Activated T-cell treated with anti-CD3 and anti-CD28 coated beads for 1 hour (primary cell): ENCODE measurements around the gene ZNF438.

Experiments used
- DNase-seq: peaks from one replicate; pipeline ENCODE4 v3.0.0-alpha.2; 2020; ENCODE audit warnings: low read depth

Gene ZNF438

DNA sequence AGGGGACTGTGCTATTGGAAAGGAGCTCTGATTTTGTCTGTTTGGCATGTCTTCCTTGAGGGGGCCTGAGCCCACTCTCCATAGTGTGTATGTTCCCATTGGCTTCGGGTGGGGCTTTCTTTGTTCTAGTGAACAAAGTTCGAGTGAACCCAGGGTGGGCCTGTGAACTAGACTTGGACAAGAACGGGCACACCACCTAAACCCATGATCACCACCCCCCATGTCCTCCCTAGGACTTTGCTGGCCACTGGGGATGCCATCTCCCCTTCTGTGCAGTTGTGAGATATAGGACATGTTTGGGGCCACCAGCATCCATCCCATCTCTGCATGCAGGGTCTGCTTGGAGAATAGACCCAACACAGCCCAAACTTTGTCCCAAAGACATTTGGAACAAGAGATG, 206.6 kb downstream of the ZNF438 start:
- DNase-seq: no peak

DNA sequence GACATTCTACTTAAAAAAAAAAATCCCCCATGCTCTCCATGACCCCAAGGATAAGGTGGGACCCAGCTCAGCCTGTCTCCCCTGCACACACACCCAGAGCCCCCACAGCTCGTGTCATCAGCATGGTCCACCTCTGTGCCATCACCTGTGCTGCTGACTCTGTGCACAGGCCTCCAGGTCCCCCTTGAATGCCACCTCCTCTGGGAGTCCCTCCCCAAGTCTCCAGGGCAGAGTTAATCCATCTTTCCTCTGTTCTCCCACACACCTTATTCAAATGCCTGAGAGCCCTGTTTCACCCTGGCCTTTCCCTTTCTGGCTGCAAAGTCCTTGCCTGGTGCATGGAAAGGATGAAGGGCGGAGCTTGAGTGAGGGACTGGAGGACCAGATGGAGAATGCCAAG, 208.0 kb downstream of the ZNF438 start:
- no peak for DNase-seq

DNA sequence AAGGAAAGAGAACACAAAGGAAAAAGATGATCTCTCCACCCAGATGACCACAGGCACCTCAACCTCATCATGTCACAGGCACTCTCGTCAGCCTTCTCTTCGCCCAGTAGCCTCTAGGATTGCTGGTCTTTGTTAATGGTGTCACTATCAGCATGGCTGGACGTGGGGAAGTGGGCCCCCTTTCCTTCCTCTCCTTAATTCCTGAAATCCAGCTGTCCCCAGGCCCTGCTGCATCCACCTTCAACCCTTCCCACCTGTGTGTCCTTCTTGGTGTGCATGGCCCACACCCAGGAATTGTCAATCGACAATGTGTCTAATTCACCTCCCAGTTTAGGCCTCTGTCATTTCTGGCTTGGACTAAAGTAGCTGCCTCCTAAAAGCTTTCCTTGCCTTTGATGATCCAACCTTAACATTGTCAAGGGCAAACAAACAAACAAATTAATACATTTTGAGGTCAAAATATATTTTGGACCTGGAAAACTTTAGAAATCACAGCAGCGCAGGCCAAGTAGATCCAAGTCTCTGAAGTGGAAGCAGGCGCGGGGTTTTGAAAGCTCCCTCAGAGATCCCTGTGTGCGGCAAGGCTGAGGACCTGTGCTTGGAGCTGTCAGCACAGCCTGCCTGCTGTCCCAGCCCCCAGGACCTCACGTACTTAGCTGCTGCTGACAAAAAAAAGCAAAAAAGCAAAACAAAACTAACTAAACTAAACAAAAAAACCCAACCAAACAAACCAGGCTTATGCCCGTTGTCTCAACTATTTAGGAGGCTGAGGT, 208.8 kb downstream of the ZNF438 start:
- DNase-seq: no peak

DNA sequence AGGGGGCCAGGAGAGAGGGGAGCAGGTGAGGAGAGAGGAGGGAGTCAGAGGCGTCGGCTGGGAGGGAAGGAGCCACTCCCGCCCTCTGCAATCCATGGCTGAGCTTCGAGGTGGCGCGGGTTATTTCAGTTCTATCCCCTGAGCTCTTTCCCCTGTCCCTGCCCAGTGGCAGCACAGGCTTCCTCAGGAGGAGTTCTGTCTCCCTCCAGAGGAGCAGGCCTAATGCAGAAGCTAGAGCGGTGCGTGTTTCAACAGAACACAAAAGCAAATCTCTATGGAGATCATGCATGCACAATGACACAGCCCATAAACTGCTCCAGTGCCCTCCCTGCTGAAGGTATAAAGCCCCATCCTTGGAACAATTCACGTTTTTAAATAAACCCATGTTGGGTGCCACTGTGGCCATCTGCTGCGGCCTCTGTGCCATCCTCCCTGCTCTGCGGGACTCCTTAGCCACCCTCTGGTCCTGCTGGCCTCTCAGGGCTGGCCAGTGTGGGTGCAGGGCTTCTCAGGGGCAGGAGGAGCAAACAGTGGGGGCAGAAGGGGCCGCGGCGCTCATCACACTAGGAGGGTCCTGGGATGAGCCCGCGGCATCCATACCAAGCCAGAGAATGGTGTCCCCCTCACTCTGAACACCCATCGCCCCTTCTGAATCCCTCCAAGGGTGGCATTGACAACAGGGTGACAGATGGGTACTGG, 209.5 kb downstream of the ZNF438 start:
- DNase-seq: no peak

DNA sequence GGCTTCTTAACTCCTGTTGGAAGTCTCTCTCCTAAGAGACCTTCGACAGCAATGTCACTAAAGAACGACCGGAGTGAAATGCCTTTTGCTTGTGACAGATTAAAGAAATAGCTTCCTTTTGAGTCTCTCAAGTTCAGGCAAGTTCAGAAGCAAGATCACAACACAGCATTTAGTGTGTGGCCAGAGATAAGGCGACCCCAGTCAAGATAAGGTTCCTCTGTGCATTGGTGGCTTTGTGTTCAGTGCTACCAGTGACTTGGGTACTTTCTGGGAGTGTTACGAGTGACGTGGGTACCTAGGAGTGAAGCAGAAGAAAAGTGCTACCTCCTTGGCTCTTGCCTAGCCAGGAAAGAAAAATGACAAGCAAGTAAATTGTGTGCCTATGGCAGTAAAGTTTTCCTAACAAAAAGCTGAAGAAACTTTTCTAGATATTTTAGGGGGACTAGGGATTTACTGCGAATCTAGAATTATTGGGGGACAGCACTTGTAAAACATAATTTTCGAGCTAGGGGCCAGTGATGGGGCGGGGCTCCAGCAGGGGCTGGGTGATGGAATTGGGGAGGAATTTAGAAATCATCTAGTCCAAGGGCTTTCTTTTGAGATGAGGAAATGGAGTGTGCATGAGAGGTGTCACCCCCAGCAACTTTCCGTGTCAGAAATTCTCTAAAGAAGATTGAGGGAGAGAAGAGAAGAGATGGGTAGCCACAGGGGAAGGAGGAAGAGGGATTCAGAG, 210.2 kb downstream of the ZNF438 start:
- DNase-seq: no peak

DNA sequence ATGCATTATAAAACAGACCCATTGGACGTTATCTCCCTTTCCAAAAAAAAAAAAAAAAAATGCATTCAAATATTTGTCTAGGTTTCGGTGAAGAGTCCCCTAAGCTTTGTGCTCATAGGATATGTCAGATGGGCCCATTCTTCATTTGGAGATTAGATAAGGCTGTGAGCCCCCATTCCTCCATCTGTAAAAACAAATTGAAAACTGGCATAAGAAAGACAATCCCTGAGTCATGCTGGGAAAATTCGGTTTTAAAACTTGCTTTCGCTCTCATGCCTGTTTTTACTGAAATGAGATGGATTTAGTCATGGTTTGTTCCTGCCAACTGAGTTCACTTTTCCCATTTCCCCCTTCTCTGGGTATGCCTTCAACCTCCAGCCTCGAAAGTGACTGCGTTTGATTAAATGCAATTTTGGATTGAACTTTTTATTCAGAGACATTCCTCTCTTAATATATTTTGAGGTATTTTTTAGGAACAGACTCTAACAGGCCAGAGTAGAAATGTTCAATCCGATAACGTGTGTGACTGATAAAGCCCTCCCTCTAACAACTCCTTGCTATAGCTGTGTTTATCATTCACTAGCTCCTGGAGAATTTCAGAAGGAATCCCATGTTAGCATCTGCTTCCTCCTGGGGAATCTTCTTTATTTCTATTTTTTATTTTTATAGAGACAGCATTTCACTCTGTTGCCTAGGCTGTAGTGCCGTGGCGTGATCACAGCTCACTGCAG, 211.2 kb downstream of the ZNF438 start:
- DNase-seq: no peak

DNA sequence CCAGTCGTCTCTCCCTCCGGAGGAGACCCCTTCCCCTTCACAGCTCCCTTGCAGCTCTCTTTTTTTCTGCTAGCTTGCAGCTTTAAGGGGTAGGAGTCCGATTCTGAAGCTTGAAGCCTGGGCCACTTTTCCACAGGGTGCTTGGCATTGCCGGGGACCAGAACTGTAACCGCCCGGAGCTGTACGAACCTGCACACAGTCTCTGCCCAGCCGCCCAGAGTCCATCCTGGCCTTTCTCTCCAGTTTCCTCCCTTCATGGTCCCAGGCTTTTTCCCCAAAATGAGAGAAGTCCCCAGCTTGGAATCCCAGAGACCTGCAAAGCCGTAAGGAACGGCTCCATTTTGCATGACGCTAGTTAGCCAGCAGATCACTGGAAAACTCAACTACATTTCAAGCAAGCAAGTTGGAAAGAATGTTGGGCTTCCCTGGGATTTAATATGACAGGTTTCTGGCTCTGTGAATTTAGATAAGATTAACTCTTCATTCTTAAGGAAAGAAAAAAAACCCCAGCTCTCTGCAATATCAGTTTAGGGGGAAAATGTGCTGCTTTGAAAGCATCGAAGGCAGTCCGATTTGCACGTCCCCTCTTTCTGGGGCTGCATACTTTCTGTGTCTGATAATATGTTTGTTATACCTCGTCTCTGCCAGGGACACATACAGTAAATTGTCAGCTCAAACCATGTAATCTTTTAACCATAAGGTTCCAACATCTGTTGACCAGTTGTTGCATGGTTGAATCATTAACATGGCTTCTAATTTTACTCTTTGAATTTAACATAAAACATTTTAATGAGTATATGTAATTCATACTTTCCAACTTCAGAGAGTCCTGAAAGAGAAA, 212.1 kb downstream of the ZNF438 start:
- no peak for DNase-seq

DNA sequence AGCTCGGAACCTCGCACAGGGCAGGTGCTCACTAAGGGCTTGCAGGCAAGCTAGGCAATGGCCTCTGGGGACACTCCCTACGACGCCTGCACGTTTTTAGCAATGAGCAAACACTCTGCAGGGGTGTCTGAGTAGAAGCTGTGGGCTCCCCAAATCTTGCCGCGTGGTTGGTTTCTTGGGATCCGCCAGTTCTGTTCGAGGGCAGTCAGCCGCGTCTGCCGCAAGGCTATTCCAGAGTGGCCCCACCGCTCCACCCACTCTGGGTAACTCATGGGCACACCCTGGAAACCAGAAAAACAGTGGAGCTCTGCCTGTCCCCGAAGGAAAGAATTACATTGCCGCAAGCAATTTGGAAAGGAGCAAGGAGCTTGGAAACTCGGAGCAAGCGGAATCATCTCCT, 212.8 kb downstream of the ZNF438 start:
- no peak for DNase-seq

DNA sequence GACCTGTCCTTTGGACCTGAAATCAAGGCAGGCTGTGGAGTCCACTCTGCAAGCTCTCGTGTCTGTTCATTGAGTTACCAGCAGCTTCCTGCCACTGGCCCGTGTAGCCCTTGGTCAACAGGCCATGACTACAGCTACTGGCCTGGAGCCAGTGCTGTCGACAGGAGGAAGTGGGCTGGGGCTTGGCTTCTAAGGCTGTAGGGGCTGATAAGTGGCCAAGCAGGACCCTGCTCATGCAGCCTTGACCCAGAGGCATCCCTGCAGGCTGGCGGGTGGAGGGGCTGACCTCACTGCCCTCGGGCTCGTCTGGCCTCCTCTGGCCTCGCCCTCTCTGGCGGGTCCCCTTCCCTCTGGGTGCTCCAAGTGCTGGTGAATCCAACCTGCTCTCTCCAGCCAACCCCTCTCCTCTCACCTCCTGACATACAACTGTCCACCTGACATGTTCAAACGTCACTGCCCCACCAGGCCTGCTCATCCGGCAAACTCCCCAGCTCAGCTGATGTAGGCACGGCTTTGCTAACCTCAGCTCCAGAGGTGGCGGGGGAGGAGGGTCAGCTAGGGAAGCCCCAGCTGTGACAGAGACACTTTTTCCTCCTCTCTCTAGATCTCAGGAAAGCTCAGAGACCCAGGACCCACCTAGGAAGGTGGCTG, 213.5 kb downstream of the ZNF438 start:
- DNase-seq: no peak

DNA sequence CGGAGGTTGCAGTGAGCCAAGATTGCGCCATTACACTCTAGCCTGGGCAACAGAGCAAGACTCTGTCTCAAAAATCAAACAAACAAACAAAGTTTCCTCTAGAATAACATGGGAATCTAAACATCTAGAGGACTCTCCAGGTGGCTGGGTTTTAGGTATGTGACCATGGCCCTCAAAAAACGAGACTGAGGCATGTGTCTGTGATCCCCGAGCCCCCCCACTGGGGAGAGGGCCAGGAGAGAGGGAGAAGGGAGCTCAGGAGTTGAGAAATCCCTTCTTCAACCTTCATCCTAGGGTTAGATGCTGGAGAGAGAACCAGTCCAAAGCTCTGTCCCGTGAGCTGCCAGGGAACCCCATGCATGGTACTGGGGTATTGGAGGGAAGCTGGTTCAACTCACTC, 214.1 kb downstream of the ZNF438 start:
- DNase-seq: no peak

DNA sequence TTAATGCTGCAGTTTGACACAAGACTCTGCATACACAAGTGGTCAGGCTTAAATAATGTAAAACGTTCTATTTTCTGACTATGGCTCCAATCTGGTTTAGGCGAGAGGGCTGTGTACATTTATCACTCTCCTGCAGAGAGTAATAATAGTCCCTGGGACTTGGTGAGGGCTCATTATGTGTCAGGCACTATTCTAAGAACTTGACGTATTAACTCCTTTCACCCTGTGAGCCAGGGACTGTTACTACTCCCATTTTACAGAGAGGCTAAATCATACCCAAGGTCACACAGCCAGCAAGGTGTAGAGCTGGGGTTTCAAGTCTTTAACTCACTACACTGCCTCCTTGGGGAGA, 214.9 kb downstream of the ZNF438 start:
- DNase-seq: no peak

DNA sequence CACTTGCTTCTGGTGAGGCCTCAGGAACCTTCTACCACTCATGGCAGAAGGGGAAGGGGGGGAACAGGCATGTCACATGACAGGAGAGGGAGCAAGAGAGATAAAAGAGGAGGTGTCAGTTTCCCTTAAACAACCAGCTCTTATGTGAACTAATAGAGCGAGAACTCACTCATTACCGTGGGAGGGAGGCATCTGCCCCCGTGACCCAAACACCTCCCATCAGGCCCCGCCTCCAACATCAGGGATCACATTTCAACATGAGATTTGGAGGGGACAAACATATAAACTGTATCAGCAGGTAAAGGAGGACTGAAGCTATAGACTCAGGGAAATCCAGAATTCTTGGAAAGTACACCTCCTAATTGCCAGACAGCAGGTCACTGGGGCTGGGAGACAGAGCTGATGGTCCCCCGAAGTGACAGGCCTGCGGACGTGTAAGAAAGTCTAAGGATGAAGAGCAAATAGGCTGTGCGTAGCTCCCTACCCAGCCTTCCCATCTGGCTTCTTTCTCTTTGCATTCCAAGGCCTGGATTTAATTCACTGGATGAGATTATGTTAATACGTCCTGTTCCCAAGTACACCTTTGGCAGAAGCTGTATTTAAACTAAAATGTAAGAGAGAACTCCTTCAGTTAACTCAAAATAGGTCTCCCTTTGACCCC, 215.4 kb downstream of the ZNF438 start:
- DNase-seq: no peak

DNA sequence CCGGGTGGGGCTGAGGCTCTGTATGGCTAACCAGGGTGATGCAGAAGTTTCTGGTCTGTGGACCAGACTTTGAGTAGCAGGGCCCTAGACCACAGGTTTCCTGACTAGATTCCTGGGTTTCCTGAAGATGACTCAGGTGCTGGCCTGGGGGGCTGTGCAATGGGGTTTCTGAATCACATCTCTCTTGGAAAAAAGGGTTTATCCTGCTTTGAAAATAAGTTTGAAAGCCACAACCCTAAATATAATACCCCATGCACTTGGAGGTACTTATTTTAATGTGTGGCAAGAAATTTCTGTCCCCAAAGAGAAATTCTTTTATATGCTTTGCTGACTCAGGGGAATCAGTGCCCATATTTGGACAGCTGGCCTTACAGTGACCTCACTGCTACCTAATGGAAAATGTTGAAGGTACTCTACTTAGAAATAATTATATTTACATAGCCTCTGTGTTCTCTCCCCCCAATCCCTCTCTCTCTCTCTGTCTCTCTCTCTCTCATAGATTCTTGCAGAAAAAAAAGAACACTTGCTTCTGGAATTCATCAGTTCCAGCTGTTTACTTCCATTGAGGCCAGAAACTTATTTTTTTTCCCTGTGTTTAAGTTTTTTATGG, 217.7 kb downstream of the ZNF438 start:
- no peak for DNase-seq

DNA sequence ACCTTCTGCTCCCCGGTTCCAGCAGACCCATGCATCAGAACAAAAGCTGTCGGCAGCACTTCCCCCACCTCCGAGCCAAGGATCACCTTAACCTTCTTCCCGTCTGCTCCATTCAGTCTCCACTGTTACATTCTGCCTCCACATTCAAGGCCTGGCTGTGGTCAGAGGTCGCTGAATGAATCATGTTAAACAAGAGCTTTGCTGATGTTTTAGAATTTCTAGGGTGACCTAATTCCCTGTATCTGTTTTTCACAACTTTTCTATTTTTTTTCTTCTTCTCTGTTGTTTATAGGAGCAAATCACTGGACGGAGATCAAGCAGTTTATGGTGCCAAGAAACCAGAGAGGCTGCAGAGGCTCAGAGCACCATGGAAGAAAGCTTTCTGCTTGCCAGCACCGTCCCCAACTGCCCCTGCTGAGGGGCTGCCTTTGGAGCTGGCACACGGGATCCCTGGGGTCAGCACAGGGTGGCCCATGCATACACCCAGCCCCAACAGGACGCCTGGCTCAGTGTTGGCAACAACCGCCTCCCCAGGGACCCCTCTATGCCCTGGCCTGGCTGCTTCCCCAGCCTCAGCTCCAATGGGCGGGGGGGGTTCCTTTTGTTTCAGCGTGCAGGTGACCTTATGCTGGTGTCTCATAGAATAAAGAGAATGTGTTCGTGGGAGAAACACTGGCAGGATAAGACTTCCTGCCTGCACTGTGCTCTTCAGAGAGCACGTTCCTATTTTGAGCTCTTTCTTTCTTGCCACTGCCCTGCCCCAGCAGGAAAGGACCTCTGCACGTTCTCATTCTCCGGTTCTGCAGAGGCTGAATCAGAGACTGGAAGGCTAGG, 219.4 kb downstream of the ZNF438 start:
- no peak for DNase-seq

DNA sequence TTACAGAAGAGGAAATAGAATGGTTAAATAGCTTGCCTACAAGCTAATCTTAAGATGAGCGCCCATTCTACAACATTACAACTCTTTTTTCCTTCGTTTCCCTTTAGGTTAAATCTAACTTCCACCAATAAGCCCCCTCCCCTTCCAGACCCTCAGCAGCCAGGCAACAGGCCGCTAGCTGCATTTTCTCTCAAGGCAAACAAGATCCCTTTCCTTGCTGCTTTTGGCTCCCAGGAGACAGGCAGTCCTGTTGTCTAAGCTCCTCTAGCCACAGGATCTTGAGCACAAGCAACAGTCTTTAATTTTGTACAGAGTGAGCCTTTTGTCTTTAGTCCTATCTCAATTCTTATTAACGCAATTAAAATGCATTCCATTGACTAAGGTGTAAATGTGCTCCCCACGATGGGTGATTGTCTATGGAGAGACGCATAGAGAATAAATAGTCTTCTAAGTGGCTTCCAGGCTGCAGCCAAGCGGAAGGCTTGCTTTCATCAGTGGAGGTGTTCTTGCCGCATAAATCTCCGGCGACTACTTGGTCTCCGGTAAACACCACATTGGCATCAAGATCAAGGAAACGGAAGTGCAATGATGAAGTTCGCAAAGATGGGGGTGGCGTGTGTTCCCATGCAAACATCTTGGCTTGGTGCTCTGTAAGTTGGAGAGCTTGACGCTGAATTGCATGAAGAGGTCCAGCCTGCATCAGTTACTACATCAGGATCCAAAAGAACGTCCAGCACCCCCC, 220.2 kb downstream of the ZNF438 start:
- no peak for DNase-seq

DNA sequence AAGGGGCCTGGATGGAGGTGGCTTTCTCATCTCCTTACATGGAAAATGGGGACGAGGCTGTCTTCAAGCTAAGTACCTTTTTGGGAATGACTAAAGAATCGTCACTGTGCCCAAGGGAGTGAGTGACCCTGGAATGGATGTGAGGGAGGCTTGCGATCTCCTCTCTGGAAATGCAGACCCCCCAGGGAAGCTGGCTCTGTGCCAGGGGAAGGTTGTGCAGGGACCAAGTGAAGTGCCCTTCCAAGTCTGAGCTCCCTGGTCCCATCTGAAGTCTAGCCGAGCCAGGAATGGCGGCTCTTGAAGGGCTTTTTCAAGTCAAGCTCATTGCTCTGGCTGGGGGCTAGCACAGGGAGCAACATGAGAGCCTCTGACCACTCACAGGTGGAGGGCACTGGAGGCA, 221.2 kb downstream of the ZNF438 start:
- DNase-seq: no peak

DNA sequence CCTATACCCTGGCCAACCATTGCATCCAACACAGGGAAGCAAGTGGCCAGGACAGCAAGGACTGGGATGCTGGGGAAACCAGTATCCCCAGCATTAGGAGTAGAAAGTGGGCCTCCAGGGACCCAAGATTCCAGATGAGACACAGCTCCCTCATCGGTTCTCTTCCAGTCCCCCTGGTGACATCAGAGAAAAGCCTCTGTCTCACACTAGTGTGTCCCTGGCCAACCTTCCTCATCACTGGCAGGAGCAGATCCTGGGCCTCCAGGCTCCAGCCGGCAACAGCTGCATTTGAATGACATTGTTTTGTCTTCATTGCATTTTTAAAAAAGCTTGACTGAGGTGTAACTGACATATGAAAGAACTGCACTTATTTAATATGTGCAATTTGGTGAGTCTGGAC, 224.8 kb downstream of the ZNF438 start:
- no peak for DNase-seq

DNA sequence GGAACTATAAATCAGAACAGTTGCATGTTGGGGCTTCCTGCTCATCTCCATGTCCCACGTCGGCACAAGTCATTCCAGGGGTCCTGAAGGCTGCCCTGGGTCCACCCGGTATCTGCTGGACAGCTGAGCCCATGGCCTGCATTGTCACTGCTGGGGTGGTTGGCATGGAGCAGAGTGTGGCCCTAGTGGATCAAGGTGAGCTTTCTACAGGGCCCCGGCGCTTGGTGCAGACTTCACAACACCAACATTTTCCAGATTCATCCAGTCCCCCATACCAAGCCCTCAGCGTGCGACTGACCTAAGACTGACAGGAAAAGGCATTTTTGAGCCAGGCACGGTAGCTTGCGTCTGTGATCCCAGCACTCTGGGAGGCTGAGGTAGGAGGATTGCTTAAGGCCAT, 226.6 kb downstream of the ZNF438 start:
- no peak for DNase-seq
